ENCODE results near the gene BZW2.

DNA sequence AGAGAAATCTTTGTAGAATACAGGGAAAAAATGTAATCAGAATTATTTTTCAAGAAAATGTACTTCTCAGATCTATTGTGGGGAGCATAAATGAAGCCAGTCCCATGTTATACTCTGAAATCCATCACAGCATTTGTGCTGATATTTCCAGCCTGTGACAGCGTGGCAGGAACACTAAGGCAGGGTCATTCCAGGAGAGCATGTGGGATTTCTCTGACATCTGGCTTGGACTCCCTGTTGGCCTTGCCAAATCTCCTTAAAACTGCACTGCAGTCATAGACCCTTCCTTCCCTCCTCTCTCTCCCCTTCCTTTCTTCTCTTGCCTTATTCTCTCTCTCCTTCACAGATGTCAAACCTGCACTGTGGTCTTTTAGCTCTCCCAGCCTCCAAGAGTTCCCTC, 101.1 kb downstream of the BZW2 start:
- TF ChIP-seq, protein P1, sequence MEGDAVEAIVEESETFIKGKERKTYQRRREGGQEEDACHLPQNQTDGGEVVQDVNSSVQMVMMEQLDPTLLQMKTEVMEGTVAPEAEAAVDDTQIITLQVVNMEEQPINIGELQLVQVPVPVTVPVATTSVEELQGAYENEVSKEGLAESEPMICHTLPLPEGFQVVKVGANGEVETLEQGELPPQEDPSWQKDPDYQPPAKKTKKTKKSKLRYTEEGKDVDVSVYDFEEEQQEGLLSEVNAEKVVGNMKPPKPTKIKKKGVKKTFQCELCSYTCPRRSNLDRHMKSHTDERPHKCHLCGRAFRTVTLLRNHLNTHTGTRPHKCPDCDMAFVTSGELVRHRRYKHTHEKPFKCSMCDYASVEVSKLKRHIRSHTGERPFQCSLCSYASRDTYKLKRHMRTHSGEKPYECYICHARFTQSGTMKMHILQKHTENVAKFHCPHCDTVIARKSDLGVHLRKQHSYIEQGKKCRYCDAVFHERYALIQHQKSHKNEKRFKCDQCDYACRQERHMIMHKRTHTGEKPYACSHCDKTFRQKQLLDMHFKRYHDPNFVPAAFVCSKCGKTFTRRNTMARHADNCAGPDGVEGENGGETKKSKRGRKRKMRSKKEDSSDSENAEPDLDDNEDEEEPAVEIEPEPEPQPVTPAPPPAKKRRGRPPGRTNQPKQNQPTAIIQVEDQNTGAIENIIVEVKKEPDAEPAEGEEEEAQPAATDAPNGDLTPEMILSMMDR (optimal IDR thresholded peaks at IDR 0.05 in 1 of 3, IDR thresholded peaks at IDR 0.05 in 1 of 3, conservative IDR thresholded peaks at IDR 0.05 in 1 of 3; ENCODE audit: extremely low read depth in 1 of 3, insufficient read depth in 2 of 3, low read length in 3 of 3), result no peak
- no peak for TF ChIP-seq EZH2 (IDR thresholded peaks at IDR 0.05; ENCODE audit: low read length)
